ENCODE results near the gene SLC5A10.
A peak's percentile ranks its signal among the peaks of the same experiment; 100 is the strongest.

The SLC5A10 gene

GRCh38 chr17:19004421-19005136, 52.6 kb downstream of the SLC5A10 start, which contains the start of gene FAM83G:
FAM83G (minus strand) TSS chr17:19004764; CDS start chr17:19004041, 723 bp downstream.
- peak; percentile 5 for DNase-seq

- DNase-seq: no peak
Measured at GRCh38 chr17:19005137-19005773, 53.3 kb downstream of the SLC5A10 start.

- DNase-seq: no peak
Measured at GRCh38 chr17:19005789-19006430, 53.9 kb downstream of the SLC5A10 start.

GRCh38 chr17:19006698-19007097, 54.7 kb downstream of the SLC5A10 start:
- DNase-seq: no peak

GRCh38 chr17:19009970-19010369, 58.0 kb downstream of the SLC5A10 start:
- no peak for DNase-seq

GRCh38 chr17:19010729-19011505, 59.0 kb downstream of the SLC5A10 start:
- no peak for DNase-seq

- no peak for DNase-seq
Measured at GRCh38 chr17:19011581-19011980, 59.6 kb downstream of the SLC5A10 start.

- no peak for DNase-seq
Measured at GRCh38 chr17:19012171-19013080, 60.5 kb downstream of the SLC5A10 start.

- DNase-seq: no peak
Measured at GRCh38 chr17:19013226-19013625, 61.3 kb downstream of the SLC5A10 start.

GRCh38 chr17:19013806-19014627, 62.1 kb downstream of the SLC5A10 start:
- DNase-seq: no peak

GRCh38 chr17:19014628-19015215, 62.8 kb downstream of the SLC5A10 start:
- DNase-seq: no peak

GRCh38 chr17:19015428-19015827, 63.5 kb downstream of the SLC5A10 start:
- DNase-seq: no peak

GRCh38 chr17:19016297-19016696, 64.3 kb downstream of the SLC5A10 start:
- DNase-seq: no peak

- no peak for DNase-seq
Measured at GRCh38 chr17:19016881-19017280, 64.9 kb downstream of the SLC5A10 start.

GRCh38 chr17:19017401-19017800, 65.4 kb downstream of the SLC5A10 start:
- no peak for DNase-seq

GRCh38 chr17:19017804-19018599, 66.0 kb downstream of the SLC5A10 start:
- no peak for DNase-seq

- DNase-seq: no peak
Measured at GRCh38 chr17:19018600-19018950, 66.6 kb downstream of the SLC5A10 start.

- peak; percentile 54 for DNase-seq
Measured at GRCh38 chr17:19019041-19019941, 67.3 kb downstream of the SLC5A10 start.

- no peak for DNase-seq
Measured at GRCh38 chr17:19020016-19020415, 68.1 kb downstream of the SLC5A10 start.

Data from NCI-H1105 treated with DMSO at 0.1 percent for 48 hours (cell line).